HepG2 (cell line): ENCODE measurements around the gene ZFP36. TPM values are rescaled to one million over a fixed set of nuclear protein-coding genes. Genes with fewer than 3 reads are reported as not detected.

ENCODE experiments used
- CREM ChIP-seq, 2 experiments: sonication (generic) in 1 of 2; formaldehyde crosslinking in 1 of 2; IDR thresholded peaks; 2 replicates each; pipeline versions ENCODE4 v1.4.0 to v1.6.1; 2016 to 2020; ENCODE audit warnings: antibody characterized with exemption in 1 of 2, mild to moderate bottlenecking in 1 of 2, missing genetic modification reagents in 1 of 2
- DMTF1 ChIP-seq: sonication (generic); formaldehyde crosslinking; IDR thresholded peaks from 2 replicates; pipeline ENCODE4 v1.4.0; 2020; ENCODE audit warnings: mild to moderate bottlenecking, missing genetic modification reagents
- DPF2 ChIP-seq: sonication (generic); formaldehyde crosslinking; IDR thresholded peaks from 2 replicates; pipeline ENCODE4 v1.4.0; 2020; ENCODE audit warnings: mild to moderate bottlenecking, low read depth, missing genetic modification reagents, borderline replicate concordance
- DRAP1 ChIP-seq: IDR thresholded peaks from 2 replicates; pipeline ENCODE4 v1.6.1; 2016; ENCODE audit warnings: missing genetic modification reagents, missing compliant biosample characterization
- FOXO1 ChIP-seq: sonication (generic); formaldehyde crosslinking; IDR thresholded peaks from 2 replicates; pipeline ENCODE4 v1.4.0; 2020; ENCODE audit warnings: missing genetic modification reagents
- HOXA9 ChIP-seq: sonication (generic); formaldehyde crosslinking; IDR thresholded peaks from 2 replicates; pipeline ENCODE4 v1.8.1; 2022; ENCODE audit warnings: missing genetic modification reagents, mild to moderate bottlenecking, moderate library complexity, borderline replicate concordance
- KLF9 ChIP-seq: IDR thresholded peaks from 2 replicates; pipeline ENCODE4 v1.6.1; 2016; ENCODE audit warnings: low read depth
- NR2C2 ChIP-seq: sonication (generic); formaldehyde crosslinking; IDR thresholded peaks from 2 replicates; pipeline ENCODE4 v1.4.0; 2020; ENCODE audit warnings: missing genetic modification reagents, mild to moderate bottlenecking, moderate library complexity, borderline replicate concordance
- PAX8 ChIP-seq: sonication (generic); formaldehyde crosslinking; IDR thresholded peaks from 2 replicates; pipeline ENCODE4 v1.8.0; 2022; ENCODE audit warnings: mild to moderate bottlenecking, missing genetic modification reagents, borderline replicate concordance
- PHF8 ChIP-seq: sonication (generic); formaldehyde crosslinking; IDR thresholded peaks from 2 replicates; pipeline ENCODE4 v1.5.0; 2020; ENCODE audit warnings: missing genetic modification reagents
- RELA ChIP-seq: sonication (generic); formaldehyde crosslinking; IDR thresholded peaks from 2 replicates; pipeline ENCODE4 v1.4.0; 2020; ENCODE audit warnings: missing genetic modification reagents
- REXO4 ChIP-seq: sonication (generic); formaldehyde crosslinking; IDR thresholded peaks from 2 replicates; pipeline ENCODE4 v1.8.0; 2022; ENCODE audit warnings: missing genetic modification reagents, mild to moderate bottlenecking, borderline replicate concordance
- RFXAP ChIP-seq: sonication (generic); formaldehyde crosslinking; IDR thresholded peaks from 2 replicates; pipeline ENCODE4 v1.4.0; 2020; ENCODE audit warnings: missing genetic modification reagents, borderline replicate concordance
- TMF1 ChIP-seq: sonication (generic); formaldehyde crosslinking; IDR thresholded peaks from 2 replicates; pipeline ENCODE4 v1.8.1; 2022; ENCODE audit warnings: low read depth, missing genetic modification reagents
- TOE1 ChIP-seq: sonication (generic); formaldehyde crosslinking; IDR thresholded peaks from 2 replicates; pipeline ENCODE4 v1.4.0; 2020; ENCODE audit warnings: mild to moderate bottlenecking, missing genetic modification reagents
- ZFAT ChIP-seq: sonication (generic); formaldehyde crosslinking; conservative IDR thresholded peaks from 2 replicates; pipeline ENCODE4 v1.8.1; 2023; ENCODE audit warnings: missing genetic modification reagents, inconsistent platforms
- ZNF331 ChIP-seq: sonication (generic); formaldehyde crosslinking; IDR thresholded peaks from 2 replicates; pipeline ENCODE4 v1.4.0; 2020; ENCODE audit warnings: missing genetic modification reagents
- ZNF431 ChIP-seq: sonication (generic); formaldehyde crosslinking; IDR thresholded peaks from 2 replicates; pipeline ENCODE4 v1.9.0; 2022; ENCODE audit warnings: missing genetic modification reagents, low read depth, mild to moderate bottlenecking, borderline replicate concordance
- ZNF556 ChIP-seq: sonication (generic); formaldehyde crosslinking; IDR thresholded peaks from 2 replicates; pipeline ENCODE4 v1.4.0; 2020; ENCODE audit warnings: mild to moderate bottlenecking, missing genetic modification reagents, borderline replicate concordance
- ZNF704 ChIP-seq: sonication (generic); formaldehyde crosslinking; IDR thresholded peaks from 2 replicates; pipeline ENCODE4 v1.8.1; 2023; ENCODE audit warnings: mild to moderate bottlenecking, inconsistent platforms, moderate library complexity, missing genetic modification reagents, borderline replicate concordance
- polyA plus RNA-seq, 8 experiments: library from polyadenylated mRNA; depleted of rRNA in 3 of 8; stranded (reverse) in 7 of 8; unstranded in 1 of 8; fragments of >200 nt; fragmentation: Illumina TruSeq in 4 of 8; extraction: Trizol in 4 of 8; gene quantifications; 2 replicates each; pipeline versions ENCODE4 v1.2.1 to v1.2.3, GENCODE V29; 2011 to 2016; ENCODE audit warnings: low read depth in 4 of 8, missing spikeins in 1 of 8, mixed read lengths in 1 of 8; ENCODE audit not compliant: insufficient read depth in 1 of 8
- total RNA-seq, 5 experiments: library from RNA; depleted of rRNA; stranded (reverse); fragments of >200 nt; fragmentation: Illumina TruSeq; extraction: Trizol; gene quantifications; 2 replicates each; pipeline ENCODE4 v1.2.3, GENCODE V29; 2016; ENCODE audit warnings: low read depth in 1 of 5
- TF ChIP-seq, protein P1 (sequence below): sonication (generic); formaldehyde crosslinking; IDR thresholded peaks from 2 replicates; pipeline ENCODE4 v1.5.1; 2020; ENCODE audit warnings: mild to moderate bottlenecking, missing genetic modification reagents, borderline replicate concordance
- TF ChIP-seq, protein P2 (sequence below): sonication (generic); formaldehyde crosslinking; IDR thresholded peaks from 2 replicates; pipeline ENCODE4 v1.4.0; 2020; ENCODE audit warnings: missing genetic modification reagents

Gene ZFP36
- total and polyA plus RNA-seq, 2 of the 13 experiments (the other 11 are each of a cell fraction or from before 2014, with no cell fraction given) = 1.4 to 1.7 TPM

DNA sequence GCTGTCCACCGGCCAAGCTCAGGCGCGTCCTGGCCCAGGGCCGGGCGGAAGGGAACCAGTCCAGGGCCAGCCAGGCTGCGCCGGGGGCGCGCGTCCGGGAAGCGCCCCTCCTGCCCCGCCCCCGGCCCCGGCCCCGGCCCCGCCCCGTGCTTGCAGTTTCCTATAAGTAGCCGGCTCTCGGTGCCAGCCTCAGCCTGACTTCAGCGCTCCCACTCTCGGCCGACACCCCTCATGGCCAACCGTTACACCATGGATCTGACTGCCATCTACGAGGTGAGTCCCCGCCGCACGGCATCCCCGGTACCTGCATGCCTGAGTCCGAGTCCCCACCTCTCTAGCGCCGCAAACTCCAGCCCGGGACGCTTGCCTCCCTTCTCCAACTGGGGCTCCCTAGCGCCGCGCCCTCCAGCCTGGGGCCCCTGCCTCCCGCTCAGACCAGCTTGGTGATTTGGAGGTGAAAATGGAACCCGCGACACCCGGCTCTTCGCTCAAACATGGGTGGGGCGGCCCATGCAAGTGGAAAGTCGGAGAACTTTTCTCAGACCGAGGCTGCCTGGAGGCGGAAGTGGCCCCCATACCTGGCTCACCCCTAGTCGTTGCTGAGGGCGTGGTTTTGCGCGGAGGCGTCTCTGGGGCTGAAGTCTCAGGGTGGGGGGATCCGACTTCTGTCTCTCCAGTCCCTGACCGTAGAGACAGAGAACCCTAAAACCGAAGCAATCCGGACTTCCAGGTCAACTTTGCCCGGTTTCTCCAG is at the start of gene ZFP36 (continued):
- TF ChIP-seq REXO4 (CRISPR knock-in tag) (no peak), NR2C2 (CRISPR knock-in tag) (no peak), KLF9 (CRISPR knock-in tag) (no peak), ZNF331 (CRISPR knock-in tag) (peak; percentile 17; the same call in 1 of the 2 replicates), PHF8 (CRISPR knock-in tag) (no peak), ZFAT (CRISPR knock-in tag) (no peak), CREM (IDR thresholded peaks at IDR 0.05) (0 out of 2 replicates have a peak, but pooled peaks have one; percentile 12), CREM (CRISPR knock-in tag; IDR thresholded peaks at IDR 0.05) (no peak), TOE1 (no peak), ZNF431 (CRISPR knock-in tag) (peak; percentile 60; the same call in 1 of the 2 replicates), HOXA9 (CRISPR knock-in tag) (no peak), DMTF1 (CRISPR knock-in tag) (no peak), TMF1 (CRISPR knock-in tag) (no peak), DPF2 (no peak), ZNF556 (peak; percentile 75; the same call in 1 of the 2 replicates), DRAP1 (CRISPR knock-in tag) (peak; percentile 92), FOXO1 (CRISPR knock-in tag) (peak; percentile 51), RELA (CRISPR knock-in tag) (no peak), PAX8 (CRISPR knock-in tag) (no peak), ZNF704 (CRISPR knock-in tag) (no peak), RFXAP (CRISPR knock-in tag) (no peak)
- TF ChIP-seq, protein P1, sequence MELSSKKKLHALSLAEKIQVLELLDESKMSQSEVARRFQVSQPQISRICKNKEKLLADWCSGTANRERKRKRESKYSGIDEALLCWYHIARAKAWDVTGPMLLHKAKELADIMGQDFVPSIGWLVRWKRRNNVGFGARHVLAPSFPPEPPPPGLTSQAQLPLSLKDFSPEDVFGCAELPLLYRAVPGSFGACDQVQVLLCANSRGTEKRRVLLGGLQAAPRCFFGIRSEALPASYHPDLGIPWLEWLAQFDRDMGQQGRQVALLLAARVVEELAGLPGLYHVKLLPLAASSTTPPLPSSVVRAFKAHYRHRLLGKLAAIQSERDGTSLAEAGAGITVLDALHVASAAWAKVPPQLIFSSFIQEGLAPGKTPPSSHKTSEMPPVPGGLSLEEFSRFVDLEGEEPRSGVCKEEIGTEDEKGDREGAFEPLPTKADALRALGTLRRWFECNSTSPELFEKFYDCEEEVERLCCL (CRISPR knock-in tag) = peak; percentile 31; the same call in 1 of the 2 replicates
- TF ChIP-seq, protein P2, sequence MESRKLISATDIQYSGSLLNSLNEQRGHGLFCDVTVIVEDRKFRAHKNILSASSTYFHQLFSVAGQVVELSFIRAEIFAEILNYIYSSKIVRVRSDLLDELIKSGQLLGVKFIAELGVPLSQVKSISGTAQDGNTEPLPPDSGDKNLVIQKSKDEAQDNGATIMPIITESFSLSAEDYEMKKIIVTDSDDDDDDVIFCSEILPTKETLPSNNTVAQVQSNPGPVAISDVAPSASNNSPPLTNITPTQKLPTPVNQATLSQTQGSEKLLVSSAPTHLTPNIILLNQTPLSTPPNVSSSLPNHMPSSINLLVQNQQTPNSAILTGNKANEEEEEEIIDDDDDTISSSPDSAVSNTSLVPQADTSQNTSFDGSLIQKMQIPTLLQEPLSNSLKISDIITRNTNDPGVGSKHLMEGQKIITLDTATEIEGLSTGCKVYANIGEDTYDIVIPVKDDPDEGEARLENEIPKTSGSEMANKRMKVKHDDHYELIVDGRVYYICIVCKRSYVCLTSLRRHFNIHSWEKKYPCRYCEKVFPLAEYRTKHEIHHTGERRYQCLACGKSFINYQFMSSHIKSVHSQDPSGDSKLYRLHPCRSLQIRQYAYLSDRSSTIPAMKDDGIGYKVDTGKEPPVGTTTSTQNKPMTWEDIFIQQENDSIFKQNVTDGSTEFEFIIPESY = no peak
